Measurements from ENCODE around the gene IFIT2.
"Not testable (repeated sequence)": the region's sequence is repeated elsewhere in the genome, so short reads cannot be mapped to it uniquely, and the experiment has no call there.

Gene IFIT2

GRCh38 chr10:89341649-89342048 lies 39.8 kb downstream of the IFIT2 start:
- no peak for DNase-seq (ENCODE audit: low read depth in 2 of 2)

- no peak for DNase-seq (ENCODE audit: low read depth in 2 of 2)
Observed at GRCh38 chr10:89342206-89342958, 40.5 kb downstream of the IFIT2 start.

- no peak for DNase-seq (ENCODE audit: low read depth in 2 of 2)
Observed at GRCh38 chr10:89343089-89343767, 41.4 kb downstream of the IFIT2 start.

DNA sequence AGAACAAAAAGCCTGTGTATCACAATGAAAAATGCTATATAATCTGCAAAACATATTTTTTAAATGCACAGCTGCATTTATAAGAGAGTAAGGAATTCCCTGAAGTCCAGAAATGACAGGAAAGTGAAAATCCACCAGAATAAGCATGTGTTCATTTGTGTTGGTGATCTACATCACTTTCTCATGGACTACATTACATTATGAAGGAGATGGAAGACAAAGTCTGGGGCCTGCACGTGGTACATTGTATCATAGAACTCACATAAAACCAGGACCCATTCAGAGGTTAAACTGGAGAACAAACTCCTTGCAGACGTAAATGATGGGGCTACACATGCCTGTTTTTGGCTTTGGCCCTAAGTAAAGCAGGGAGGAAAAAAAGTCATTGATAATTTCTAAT lies 42.3 kb downstream of the IFIT2 start:
- no peak for DNase-seq (ENCODE audit: low read depth in 2 of 2)

DNA sequence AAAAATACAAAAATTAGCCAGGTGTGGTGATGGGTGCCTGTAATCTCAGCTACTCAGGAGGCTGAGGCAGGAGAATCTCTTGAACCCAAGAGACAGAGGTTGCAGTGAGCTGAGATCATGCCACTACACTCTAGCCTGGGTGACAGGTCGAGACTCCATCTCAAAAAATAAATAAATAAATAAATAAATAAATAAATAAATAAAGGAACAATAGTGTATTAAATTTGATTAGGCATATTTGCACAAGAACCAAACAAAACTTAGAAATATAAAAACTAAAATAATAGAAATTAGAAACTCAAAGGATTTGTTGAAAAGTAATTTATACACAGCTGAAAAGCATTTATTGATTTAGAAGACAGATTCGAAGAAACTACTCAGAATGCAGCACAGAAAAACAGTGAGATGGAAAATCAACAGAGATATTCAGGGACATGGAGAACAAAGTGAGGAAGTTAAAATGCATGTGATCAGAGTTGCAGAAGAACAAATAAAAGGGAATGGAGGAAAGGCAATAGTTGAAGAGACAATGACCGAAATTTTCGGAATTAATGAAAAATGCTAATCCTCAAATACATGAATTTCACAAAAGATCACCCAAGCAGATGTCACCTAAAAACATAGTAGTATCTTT lies 43.6 kb downstream of the IFIT2 start:
- no peak for DNase-seq (ENCODE audit: low read depth in 2 of 2)

- DNase-seq (ENCODE audit: low read depth in 2 of 2): no peak
Observed at GRCh38 chr10:89346405-89347254, 44.8 kb downstream of the IFIT2 start.

DNA sequence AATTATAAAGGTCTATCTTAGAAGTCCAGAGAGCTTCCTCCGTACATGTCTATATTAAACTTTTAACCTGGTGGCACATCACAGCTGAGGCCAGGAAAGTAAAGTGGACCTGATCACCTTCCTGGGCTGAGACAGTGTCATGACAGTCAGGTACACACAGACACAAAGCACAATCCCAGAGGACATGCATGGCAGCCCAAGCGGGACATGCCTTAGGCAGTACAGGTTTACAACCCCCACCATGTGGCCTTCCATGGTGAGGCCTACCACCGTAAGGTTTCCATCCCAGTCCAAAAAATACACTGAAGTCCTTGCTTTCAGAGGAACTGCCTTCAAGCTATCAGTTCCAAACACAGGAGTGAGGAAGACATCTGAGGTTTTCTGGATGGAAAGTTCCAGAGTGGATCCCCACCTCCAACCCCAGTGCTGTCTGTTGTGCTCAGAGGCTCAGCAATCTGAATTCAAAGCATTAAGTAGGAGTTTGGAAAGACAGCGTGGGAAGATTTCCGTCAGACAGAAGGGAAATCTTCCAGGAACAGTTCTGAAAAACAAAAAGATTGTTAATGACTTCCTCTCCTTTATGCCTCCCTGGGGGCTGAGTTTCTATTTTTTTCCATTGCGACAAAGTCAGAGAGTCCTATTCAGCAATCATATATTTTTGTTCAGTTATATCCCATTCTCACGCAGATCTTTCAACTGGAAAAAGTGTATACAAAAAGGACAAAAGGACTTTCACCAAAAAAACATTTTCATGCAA lies 46.0 kb downstream of the IFIT2 start:
- no peak for DNase-seq (ENCODE audit: low read depth in 2 of 2)

DNA sequence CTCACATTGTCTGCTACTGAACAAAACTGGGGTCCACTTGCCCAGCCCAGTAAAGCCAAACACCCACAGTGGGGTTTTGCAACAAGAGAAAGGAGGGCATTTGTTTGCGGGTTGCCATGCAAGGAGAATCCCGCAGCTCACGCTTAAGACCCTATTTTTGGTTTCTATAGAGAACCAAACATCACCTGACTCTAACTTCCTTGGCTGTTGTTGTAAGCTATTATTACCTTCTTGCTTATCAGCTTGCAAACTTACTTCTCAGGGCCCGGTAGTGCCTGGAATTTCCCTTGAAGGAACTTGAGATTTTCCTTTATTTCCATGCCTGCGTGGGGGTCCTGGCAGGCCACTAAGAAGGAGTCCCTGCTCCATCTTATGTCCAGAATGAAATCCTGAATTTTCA lies 46.6 kb downstream of the IFIT2 start:
- DNase-seq (ENCODE audit: low read depth in 2 of 2): no peak

- no peak for DNase-seq (ENCODE audit: low read depth in 2 of 2)
Observed at GRCh38 chr10:89348975-89349374, 47.1 kb downstream of the IFIT2 start.

DNA sequence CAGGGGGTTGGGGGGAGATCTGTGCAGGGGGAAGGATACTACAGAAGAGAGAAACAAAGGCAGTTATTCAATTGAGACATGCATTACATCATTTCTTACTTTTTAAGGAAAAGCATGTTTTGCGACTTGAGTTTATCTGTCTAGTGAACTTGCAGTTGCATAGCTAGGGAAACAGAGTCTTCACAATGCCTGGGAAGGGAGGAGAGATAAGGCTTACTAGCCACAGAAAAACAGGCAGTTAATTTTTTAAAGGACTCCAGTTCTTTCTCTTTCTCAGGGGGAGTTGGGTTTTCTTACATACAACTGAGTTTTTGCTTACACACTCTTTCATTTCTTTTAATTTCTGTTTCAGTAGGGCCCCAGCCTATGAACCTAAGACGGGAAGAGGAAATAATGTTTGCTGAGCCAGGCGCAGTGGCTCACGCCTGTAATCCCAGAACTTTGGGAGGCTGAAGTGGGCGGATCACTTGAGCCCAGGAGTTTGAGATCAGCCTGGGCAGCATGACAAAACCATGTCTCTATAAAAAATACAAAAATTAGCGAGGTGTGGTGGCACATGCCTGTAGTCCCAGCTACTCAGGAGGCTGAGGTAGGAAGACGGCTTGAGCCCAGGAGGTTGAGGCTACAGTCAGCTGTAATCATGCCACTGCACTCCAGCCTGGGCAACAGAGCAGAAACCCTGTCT lies 48.9 kb downstream of the IFIT2 start:
- DNase-seq (ENCODE audit: low read depth in 2 of 2): not testable (repeated sequence)

DNA sequence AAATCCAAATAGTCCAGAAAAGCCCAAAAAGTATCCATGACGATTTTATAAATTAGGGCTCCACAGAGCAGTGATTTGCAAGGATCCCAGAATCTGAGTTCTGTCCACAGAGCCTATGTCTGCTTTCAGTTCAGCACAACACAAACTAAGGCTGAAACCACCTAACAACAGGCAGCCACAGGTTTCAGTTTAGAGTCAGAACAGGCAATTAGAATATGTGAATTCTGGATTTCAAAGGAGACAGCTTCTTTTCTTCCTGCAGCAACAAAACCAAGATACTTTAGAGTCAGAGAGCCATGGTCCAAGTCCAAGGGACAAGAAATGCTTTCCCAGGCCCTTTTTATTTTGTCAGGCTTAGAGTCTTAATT lies 49.5 kb downstream of the IFIT2 start:
- no peak for DNase-seq (ENCODE audit: low read depth in 2 of 2)

DNA sequence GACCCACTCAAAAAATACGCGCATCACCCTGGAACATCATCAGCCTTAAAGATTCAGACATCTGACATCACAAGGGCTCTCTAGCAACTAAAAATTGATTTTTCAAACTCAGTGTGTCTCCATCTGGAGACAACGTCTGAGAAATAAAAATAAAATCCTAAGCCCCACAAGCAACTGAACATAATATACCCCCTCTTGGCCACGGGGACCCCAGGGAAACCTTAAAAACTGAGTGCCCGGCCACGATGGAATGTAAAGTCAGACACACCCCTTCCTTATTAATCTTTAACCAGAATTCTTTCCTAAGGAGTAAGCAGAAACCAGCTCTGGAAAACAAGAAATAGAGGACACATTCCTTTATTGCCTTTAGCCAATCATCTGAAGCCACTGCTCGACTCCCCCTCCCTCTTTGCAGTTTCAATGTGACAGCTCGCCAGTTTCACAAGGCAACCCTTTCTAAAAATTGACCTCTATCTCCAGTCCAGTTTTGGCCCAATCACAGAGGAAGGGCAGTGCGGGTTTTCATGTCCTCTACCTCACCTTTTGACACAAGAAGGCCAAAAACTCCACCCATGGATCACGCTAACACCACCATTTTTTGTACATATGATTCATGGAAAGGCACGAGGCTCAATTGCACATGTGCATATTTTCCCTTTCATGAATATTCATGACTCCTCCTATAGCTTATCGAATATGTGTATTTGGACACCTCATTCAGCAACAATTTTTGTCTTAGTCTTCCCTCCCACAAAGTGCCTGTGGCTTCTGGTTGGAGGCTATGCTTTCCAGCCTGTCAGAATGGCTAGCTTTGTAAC lies 50.1 kb downstream of the IFIT2 start:
- DNase-seq (ENCODE audit: low read depth in 2 of 2): peak; percentile 92 to 93

GRCh38 chr10:89352802-89353201 lies 51.0 kb downstream of the IFIT2 start:
- no peak for DNase-seq (ENCODE audit: low read depth in 2 of 2)

DNA sequence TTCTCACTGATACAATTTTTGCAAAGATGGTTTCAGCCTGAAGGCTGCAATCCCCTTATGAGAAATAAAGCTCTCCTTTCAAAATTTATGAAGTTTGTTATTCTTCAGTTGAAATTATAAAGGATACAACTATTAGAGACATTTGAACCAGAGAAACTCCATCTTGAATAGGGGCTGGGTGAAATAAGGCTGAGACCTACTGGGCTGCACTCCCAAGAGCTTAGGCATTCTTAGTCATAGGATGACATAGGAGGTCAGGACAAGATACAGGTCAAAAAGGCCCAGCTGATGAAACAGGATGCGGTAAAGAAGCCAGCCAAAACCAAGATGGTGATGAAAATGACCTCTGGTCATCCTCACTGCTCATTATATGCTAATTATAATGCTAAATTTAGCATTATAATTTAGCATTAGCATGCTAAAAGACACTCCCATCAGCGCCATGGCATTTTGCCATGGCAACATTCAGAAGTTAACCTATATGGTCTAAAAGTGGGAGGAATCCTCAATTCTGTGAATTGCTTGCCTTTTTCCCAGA lies 53.6 kb downstream of the IFIT2 start:
- DNase-seq (ENCODE audit: low read depth in 2 of 2): no peak

DNA sequence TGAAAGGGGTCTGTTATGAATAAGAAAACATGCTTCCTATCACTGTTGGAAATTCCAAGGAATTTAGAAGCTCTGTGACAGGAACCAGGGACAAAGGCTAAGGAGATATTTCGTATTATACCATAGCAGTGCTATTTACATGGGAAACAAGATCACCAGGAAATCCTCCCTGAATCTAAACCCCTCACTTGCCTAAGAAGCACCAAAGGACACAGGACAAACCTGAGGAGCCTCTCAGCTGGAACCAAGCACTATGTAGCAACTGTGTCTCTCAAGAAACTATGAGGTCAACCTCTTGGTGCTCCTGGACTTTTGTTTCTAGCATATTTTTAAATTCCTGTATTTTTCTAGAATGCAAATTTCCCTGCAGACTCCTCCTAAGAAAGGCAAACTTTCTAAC lies 55.2 kb downstream of the IFIT2 start:
- DNase-seq (ENCODE audit: low read depth in 2 of 2): no peak

DNA sequence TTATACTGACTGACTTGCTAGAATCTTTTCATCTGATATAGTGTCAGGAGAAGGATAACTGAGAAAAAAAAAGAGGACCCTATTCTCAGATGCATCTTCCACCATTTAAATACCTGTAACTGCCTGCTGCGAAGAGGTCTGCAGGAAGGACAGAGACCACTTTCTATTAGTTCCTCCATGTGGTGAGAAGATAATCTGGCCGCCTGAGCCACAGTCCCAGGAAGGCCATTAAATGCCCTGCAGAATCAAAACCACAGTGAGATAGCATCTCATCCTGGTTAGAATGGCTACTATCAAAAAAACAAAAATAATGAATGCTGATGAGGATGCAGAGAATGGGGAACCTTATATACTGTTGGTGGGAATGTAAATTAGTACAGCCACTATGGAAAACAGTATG lies 56.1 kb downstream of the IFIT2 start:
- DNase-seq (ENCODE audit: low read depth in 2 of 2): no peak
